IMR-90 (cell line): Measurements from ENCODE around the gene SBSN. TPM values are rescaled to one million over a fixed set of nuclear protein-coding genes. Genes with fewer than 3 reads are reported as not detected.

Source experiments
- ATAC-seq: fragments of 200-7000 bp; cut with Tn5 transposase; 2 replicates; pipeline ENCODE4 v1.9.1; 2020; ENCODE audit warnings: low read depth, mild to moderate bottlenecking, moderate library complexity
- BruUV-seq: library from RNA; stranded (reverse); fragments of 400-500 nt; replicated peaks from 2 replicates; lab custom pipeline; 2021; lab: Mats Ljungman, UMichigan
- CTCF ChIA-PET: fragments of 300-600 bp; formaldehyde crosslinking; extraction: SDS; loops from one replicate; lab custom pipeline; 2021; ENCODE audit warnings: antibody characterized with exemption; lab: Yijun Ruan, JAX
- POLR2A ChIA-PET: fragments of 300-600 bp; sonication (Branson Sonifier 250); formaldehyde crosslinking; loops from one replicate; lab custom pipeline; 2022; ENCODE audit warnings: antibody characterized with exemption; ENCODE audit not compliant: unreplicated experiment; lab: Charles Lee
- DNase-seq: peaks from one replicate; pipeline ENCODE4 v3.0.0; 2013
- H2AFZ ChIP-seq: replicated peaks from 2 replicates; pipeline ENCODE3; 2013; ENCODE audit warnings: low read length, mild to moderate bottlenecking; ENCODE audit not compliant: poor library complexity
- H2AK5ac ChIP-seq: 2 replicates; pipeline ENCODE4 v1.6.1; 2013; ENCODE audit warnings: low read depth, low read length, inconsistent platforms
- H2AK9ac ChIP-seq: replicated peaks from 2 replicates; pipeline ENCODE3; 2013; ENCODE audit warnings: mild to moderate bottlenecking, low read depth, low read length, moderate library complexity; ENCODE audit not compliant: poor library complexity
- H2BK120ac ChIP-seq: 2 replicates; pipeline ENCODE4 v1.6.1; 2013; ENCODE audit warnings: low read depth, low read length, inconsistent platforms
- H2BK15ac ChIP-seq: 3 replicates; pipeline ENCODE4 v1.6.1; 2013; ENCODE audit warnings: low read depth, low read length, inconsistent platforms
- H2BK20ac ChIP-seq: 2 replicates; pipeline ENCODE4 v1.6.1; 2013; ENCODE audit warnings: low read depth, mild to moderate bottlenecking, inconsistent platforms, low read length, moderate library complexity
- H2BK5ac ChIP-seq: 2 replicates; pipeline ENCODE4 v1.6.1; 2013; ENCODE audit warnings: mild to moderate bottlenecking, low read depth, low read length, inconsistent platforms; ENCODE audit not compliant: poor library complexity, severe bottlenecking
- H3K14ac ChIP-seq: replicated peaks from 2 replicates; pipeline ENCODE4 v1.6.1; 2013; ENCODE audit warnings: low read depth, low read length, inconsistent platforms
- H3K18ac ChIP-seq: 2 replicates; pipeline ENCODE4 v1.6.1; 2013; ENCODE audit warnings: low read depth, low read length, control low read depth
- H3K23ac ChIP-seq: 2 replicates; pipeline ENCODE4 v1.6.1; 2013; ENCODE audit warnings: low read depth, low read length, inconsistent platforms
- H3K27ac ChIP-seq: 2 replicates; pipeline ENCODE4 v1.5.1; 2013; ENCODE audit warnings: mild to moderate bottlenecking, control low read depth, low read length; ENCODE audit not compliant: insufficient read depth
- H3K27me3 ChIP-seq: 2 replicates; pipeline ENCODE4 v1.6.1; 2013; ENCODE audit warnings: low read length; ENCODE audit not compliant: control insufficient read depth, insufficient read depth
- H3K36me3 ChIP-seq: 2 replicates; pipeline ENCODE4 v1.6.1; 2013; ENCODE audit warnings: low read length, mixed read lengths; ENCODE audit not compliant: control insufficient read depth, insufficient read depth
- H3K4ac ChIP-seq: 2 replicates; pipeline ENCODE4 v1.6.1; 2013; ENCODE audit warnings: low read depth, low read length, inconsistent platforms
- H3K4me1 ChIP-seq: 2 replicates; pipeline ENCODE4 v1.6.1; 2013; ENCODE audit warnings: low read length, mixed read lengths; ENCODE audit not compliant: control insufficient read depth, insufficient read depth
- H3K4me2 ChIP-seq: 2 replicates; pipeline ENCODE4 v1.6.1; 2013; ENCODE audit warnings: low read depth, mild to moderate bottlenecking, control low read depth, low read length, moderate library complexity
- H3K4me3 ChIP-seq: 2 replicates; pipeline ENCODE4 v1.5.1; 2013; ENCODE audit warnings: low read depth, mild to moderate bottlenecking, control low read depth, low read length, moderate library complexity; ENCODE audit not compliant: insufficient read depth
- H3K56ac ChIP-seq: 2 replicates; pipeline ENCODE4 v1.6.1; 2013; ENCODE audit warnings: low read length, inconsistent platforms; ENCODE audit not compliant: insufficient read depth; ENCODE audit errors: extremely low read depth
- H3K79me1 ChIP-seq, 2 experiments: 2 replicates each; pipeline ENCODE4 v1.6.1; 2013; ENCODE audit warnings: low read length in 2 of 2, inconsistent platforms in 1 of 2, low read depth in 1 of 2
- H3K9ac ChIP-seq: 2 replicates; pipeline ENCODE4 v1.6.1; 2013; ENCODE audit warnings: low read depth, low read length, control low read depth
- H3K9me1 ChIP-seq: 2 replicates; pipeline ENCODE4 v1.6.1; 2013; ENCODE audit warnings: low read length, inconsistent platforms; ENCODE audit not compliant: insufficient read depth
- H3K9me3 ChIP-seq: 2 replicates; pipeline ENCODE4 v1.6.1; 2013; ENCODE audit warnings: low read length; ENCODE audit not compliant: control insufficient read depth, insufficient read depth
- H4K20me1 ChIP-seq: 2 replicates; pipeline ENCODE4 v1.6.1; 2013; ENCODE audit warnings: low read length, inconsistent platforms; ENCODE audit not compliant: insufficient read depth
- H4K5ac ChIP-seq: 2 replicates; pipeline ENCODE4 v1.6.1; 2013; ENCODE audit warnings: mild to moderate bottlenecking, low read depth, low read length, control low read depth
- H4K8ac ChIP-seq, 2 experiments: 2 replicates each; pipeline ENCODE4 v1.6.1; 2013; ENCODE audit warnings: low read depth in 2 of 2, low read length in 2 of 2, control low read depth in 1 of 2, inconsistent platforms in 1 of 2
- H4K91ac ChIP-seq: 2 replicates; pipeline ENCODE4 v1.6.1; 2013; ENCODE audit warnings: low read depth, low read length, inconsistent platforms; ENCODE audit not compliant: insufficient read depth
- RFX5 ChIP-seq: IDR thresholded peaks from 2 replicates; pipeline ENCODE4 v1.8.0; 2012; ENCODE audit warnings: low read depth, mild to moderate bottlenecking, low read length, moderate library complexity
- WGBS, 2 experiments: methylation state at CpG; one replicate each; pipeline versions ENCODE4 v1.1.5 to v1.1.7; 2013; ENCODE audit warnings: missing lambda C conversion rate in 2 of 2; ENCODE audit not compliant: insufficient read length in 1 of 2; ENCODE audit errors: extremely low coverage in 2 of 2; 5-methylcytosine and 5-hydroxymethylcytosine counted together
- dilution Hi-C: fragments of 300-500 bp; cut with HindIII; formaldehyde crosslinking; loops from one replicate; pipeline ENCODE4 v1.14.3; 2018; ENCODE audit warnings: low sequenced_read_pairs; ENCODE audit not compliant: unreplicated experiment
- in situ Hi-C: fragments of 300-500 bp; cut with MboI; formaldehyde crosslinking; loops from 3 replicates; pipeline ENCODE4 v1.14.3; 2019; ENCODE audit warnings: low sequenced_read_pairs, inconsistent platforms, mixed read lengths
- intact Hi-C: fragments of 100-400 bp; cut with micrococcal nuclease; formaldehyde crosslinking; loops from 2 replicates; pipeline ENCODE4 v1.10.0; 2022
- polyA plus RNA-seq, 3 experiments: library from polyadenylated mRNA; depleted of rRNA; stranded (reverse); fragments of >200 nt; gene quantifications; 2 replicates each; pipeline ENCODE4 v1.2.3, GENCODE V29; 2012; ENCODE audit warnings: low replicate concordance in 1 of 3
- total RNA-seq: library from RNA; depleted of rRNA; stranded (reverse); fragments of >200 nt; gene quantifications from 2 replicates; pipeline ENCODE4 v1.2.3, GENCODE V29; 2012

The SBSN gene
- total and polyA plus RNA-seq, 2 of the 4 experiments (the other 2 are of a cell fraction) = 0.72 to 6.4 TPM

GRCh38 chr19:35488677-35489076 lies 39.4 kb downstream of the SBSN start:
- no peak for ATAC-seq
- BruUV-seq = no TSS peak
- POLR2A ChIA-PET = no interaction called here
- WGBS, 2 experiments = 48% methylated on average over 5 of the region's 16 CpGs; no CpG with 5 or more reads in 1 of the 2 experiments
- Histone ChIP-seq H3K56ac (no peak overlapping the region), H2AFZ (no peak overlapping the region), H3K23ac (no peak overlapping the region), H3K14ac (no peak overlapping the region), H3K36me3 (no peaks in the 10 kb centered on the region), H3K79me1 (no peaks in the 10 kb centered on the region), H4K91ac (no peak overlapping the region), H3K4me3 (no peak overlapping the region), H4K8ac (no peak overlapping the region), H4K20me1 (no peaks in the 10 kb centered on the region), H3K27ac (no peak overlapping the region), H2BK15ac (no peak overlapping the region), H2BK5ac (no peak overlapping the region), H2BK20ac (no peak overlapping the region), H3K4ac (no peak overlapping the region), H3K27me3 (peaks cover 36% of the 10 kb centered on the region), H4K5ac (no peak overlapping the region), H3K9me1 (no peaks in the 10 kb centered on the region), H3K9ac (no peak overlapping the region), H2AK9ac (no peak overlapping the region), H3K18ac (no peak overlapping the region), H2BK120ac (no peak overlapping the region), H3K4me1 (no peaks in the 10 kb centered on the region), H3K4me2 (no peak overlapping the region), H2AK5ac (no peak overlapping the region), H3K9me3 (no peaks in the 10 kb centered on the region)
- dilution Hi-C loops = no loop called here
- intact Hi-C loops = no loop called here
- TF ChIP-seq RFX5 = no peak
- no peak for DNase-seq
- in situ Hi-C loops = no loop called here
- CTCF ChIA-PET = no interaction called here
